OCI-LY1 (cell line): ENCODE measurements around the gene MLANA.

Experiments
- CTCF ChIP-seq: fragments of 200-600 bp; sonication (generic), shearing (Covaris generic); IDR thresholded peaks from 2 replicates; pipeline ENCODE4 v1.5.1; 2017; ENCODE audit warnings: mild to moderate bottlenecking, antibody characterized with exemption, low read length, moderate library complexity, mixed read lengths
- EZH2 ChIP-seq: fragments of 200-600 bp; sonication (generic), shearing (Covaris generic); IDR thresholded peaks from 2 replicates; pipeline ENCODE4 v1.8.0; 2017; ENCODE audit warnings: borderline replicate concordance, mixed run types, mild to moderate bottlenecking, antibody characterized with exemption, low read length, moderate library complexity, mixed read lengths

GRCh38 chr9:5869315-5870019 is 21.2 kb upstream of the MLANA start:
- TF ChIP-seq CTCF (peak; percentile 80), EZH2 (no peak)
